Caco-2 (cell line): ENCODE data around the gene TPM1. TPM values are rescaled to one million over a fixed set of nuclear protein-coding genes. Genes with fewer than 3 reads are reported as not detected.

Source experiments
- BruUV-seq: library from RNA; stranded (reverse); fragments of 400-500 nt; replicated peaks from 2 replicates; lab custom pipeline; 2021; lab: Mats Ljungman, UMichigan
- CTCF ChIA-PET: fragments of 300-600 bp; sonication (Branson Sonifier 250); formaldehyde crosslinking; loops from one replicate; lab custom pipeline; 2022; ENCODE audit warnings: antibody characterized with exemption; lab: Charles Lee
- POLR2A ChIA-PET: fragments of 300-600 bp; sonication (Branson Sonifier 250); formaldehyde crosslinking; loops from one replicate; lab custom pipeline; 2022; ENCODE audit warnings: antibody characterized with exemption; lab: Charles Lee
- DNase-seq, 2 experiments: peaks; one replicate each; pipeline versions ENCODE4 v3.0.0 to v3.0.0-alpha.2; 2020 to 2022
- H3K27me3 ChIP-seq: replicated peaks from 2 replicates; pipeline ENCODE4 v1.6.0; 2011; ENCODE audit warnings: low read length; ENCODE audit not compliant: control insufficient read depth, insufficient read depth
- H3K36me3 ChIP-seq: 2 replicates; pipeline ENCODE4 v1.5.1; 2011; ENCODE audit warnings: low read length; ENCODE audit not compliant: control insufficient read depth, insufficient read depth
- H3K4me1 ChIP-seq: fragments of 250-450 bp; sonication (Bioruptor Pico); 2 replicates; pipeline ENCODE4 v1.5.1; 2020; ENCODE audit warnings: mild to moderate bottlenecking
- H3K4me3 ChIP-seq: 2 replicates; pipeline ENCODE4 v1.5.1; 2011; ENCODE audit warnings: low read depth, mild to moderate bottlenecking, control low read depth, low read length
- H3K9me3 ChIP-seq: fragments of 250-450 bp; sonication (Bioruptor Pico); 2 replicates; pipeline ENCODE4 v1.5.1; 2020; ENCODE audit warnings: mild to moderate bottlenecking, moderate library complexity
- H3K27ac Mint-ChIP-seq: one replicate; pipeline ENCODE4 v1.8.0; 2022; ENCODE audit warnings: mixed read lengths; ENCODE audit not compliant: unreplicated experiment
- H3K27me3 Mint-ChIP-seq: one replicate; pipeline ENCODE4 v1.8.0; 2022; ENCODE audit warnings: mixed read lengths; ENCODE audit not compliant: insufficient read depth, unreplicated experiment
- H3K36me3 Mint-ChIP-seq: one replicate; pipeline ENCODE4 v1.8.0; 2022; ENCODE audit warnings: mild to moderate bottlenecking, mixed read lengths; ENCODE audit not compliant: insufficient read depth, unreplicated experiment
- H3K4me1 Mint-ChIP-seq: one replicate; pipeline ENCODE4 v1.8.0; 2022; ENCODE audit warnings: low read depth, mixed read lengths; ENCODE audit not compliant: unreplicated experiment
- H3K4me3 Mint-ChIP-seq: one replicate; pipeline ENCODE4 v1.8.0; 2022; ENCODE audit warnings: mild to moderate bottlenecking, moderate library complexity, mixed read lengths; ENCODE audit not compliant: unreplicated experiment
- H3K9me3 Mint-ChIP-seq: one replicate; pipeline ENCODE4 v1.8.0; 2022; ENCODE audit warnings: mixed read lengths; ENCODE audit not compliant: unreplicated experiment
- intact Hi-C: fragments of 100-400 bp; cut with micrococcal nuclease; formaldehyde crosslinking; loops from one replicate; pipeline ENCODE4 v1.10.0; 2022; ENCODE audit not compliant: unreplicated experiment
- total RNA-seq: library from RNA; stranded (reverse); gene quantifications from 2 replicates; pipeline ENCODE4 v1.2.3, GENCODE V29; 2022
- TF ChIP-seq, protein P1 (sequence below), 2 experiments: fragments of 200-600 bp in 1 of 2; IDR thresholded peaks; 1 replicate in 1 of 2; 2 replicates in 1 of 2; pipeline versions ENCODE4 v1.5.1 to v1.8.0; 2011 to 2022; ENCODE audit warnings: antibody characterized with exemption in 1 of 2, control low read depth in 1 of 2, inconsistent platforms in 1 of 2, low read depth in 1 of 2, low read length in 1 of 2, mild to moderate bottlenecking in 1 of 2, moderate library complexity in 1 of 2; ENCODE audit not compliant: insufficient read depth in 1 of 2, severe bottlenecking in 1 of 2, unreplicated experiment in 1 of 2

The TPM1 gene
- total RNA-seq, 1 experiment from 2014 or later = 193 TPM

DNA sequence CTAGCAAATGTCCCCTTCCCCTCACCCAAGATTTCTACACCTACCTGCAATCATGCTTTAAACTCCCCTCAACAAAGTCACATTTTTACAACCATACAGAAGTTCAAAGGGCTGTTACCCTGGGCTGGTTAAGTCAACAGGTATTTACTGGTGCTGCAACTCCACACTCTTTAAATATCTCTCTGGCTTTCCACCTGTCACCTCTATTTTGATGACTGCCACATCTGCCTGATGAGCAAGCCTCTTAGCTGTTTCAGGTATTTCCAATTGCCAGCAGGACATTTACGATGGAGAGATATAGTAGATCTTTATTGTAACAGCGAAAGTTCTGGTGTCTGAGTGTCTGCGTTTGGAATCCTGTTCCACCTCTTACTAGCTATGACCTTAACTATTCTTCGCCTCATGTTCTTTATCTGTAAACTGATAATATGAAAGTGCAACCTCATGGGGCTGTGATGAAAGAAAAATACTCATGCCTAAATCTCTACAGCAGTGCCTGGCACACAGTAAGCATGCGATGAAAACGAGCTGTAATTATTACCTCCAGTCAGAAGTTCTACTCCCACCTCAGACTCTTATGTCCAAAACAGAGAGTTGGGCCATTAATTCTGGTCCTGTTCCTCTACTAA is 44.2 kb upstream of the TPM1 start:
- Histone ChIP-seq H3K4me3 (no peak overlapping the region), H3K9me3 (no peaks in the 10 kb centered on the region), H3K27me3 (no peaks in the 10 kb centered on the region), H3K36me3 (no peaks in the 10 kb centered on the region), H3K4me1 (peaks cover 56% of the 10 kb centered on the region)
- Mint-ChIP-seq H3K4me1 (peaks cover 39% of the 10 kb centered on the region), H3K36me3 (peaks cover 11% of the 10 kb centered on the region), H3K27ac (peak overlapping the region; percentile 72), H3K4me3 (no peak overlapping the region), H3K27me3 (no peaks in the 10 kb centered on the region), H3K9me3 (no peaks in the 10 kb centered on the region)
- BruUV-seq = no TSS peak
- intact Hi-C loops = loop anchor here (1.0 kb wide), 2 partner anchors 40 to 44 kb away; partner anchors contain the start of gene TPM1
- peak; percentile 62 to 70 for DNase-seq
- TF ChIP-seq, protein P1, sequence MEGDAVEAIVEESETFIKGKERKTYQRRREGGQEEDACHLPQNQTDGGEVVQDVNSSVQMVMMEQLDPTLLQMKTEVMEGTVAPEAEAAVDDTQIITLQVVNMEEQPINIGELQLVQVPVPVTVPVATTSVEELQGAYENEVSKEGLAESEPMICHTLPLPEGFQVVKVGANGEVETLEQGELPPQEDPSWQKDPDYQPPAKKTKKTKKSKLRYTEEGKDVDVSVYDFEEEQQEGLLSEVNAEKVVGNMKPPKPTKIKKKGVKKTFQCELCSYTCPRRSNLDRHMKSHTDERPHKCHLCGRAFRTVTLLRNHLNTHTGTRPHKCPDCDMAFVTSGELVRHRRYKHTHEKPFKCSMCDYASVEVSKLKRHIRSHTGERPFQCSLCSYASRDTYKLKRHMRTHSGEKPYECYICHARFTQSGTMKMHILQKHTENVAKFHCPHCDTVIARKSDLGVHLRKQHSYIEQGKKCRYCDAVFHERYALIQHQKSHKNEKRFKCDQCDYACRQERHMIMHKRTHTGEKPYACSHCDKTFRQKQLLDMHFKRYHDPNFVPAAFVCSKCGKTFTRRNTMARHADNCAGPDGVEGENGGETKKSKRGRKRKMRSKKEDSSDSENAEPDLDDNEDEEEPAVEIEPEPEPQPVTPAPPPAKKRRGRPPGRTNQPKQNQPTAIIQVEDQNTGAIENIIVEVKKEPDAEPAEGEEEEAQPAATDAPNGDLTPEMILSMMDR (IDR thresholded peaks at IDR 0.05; ENCODE audit: insufficient read depth in 1 of 2, low read depth in 1 of 2, low read length in 1 of 2, severe bottlenecking in 1 of 2, unreplicated experiment in 1 of 2) = no peak
- ChIA-PET CTCF (interaction anchor here (2.7 kb wide), 1 partner anchor 50 kb away, joined by 7 read pairs; no protein-coding TSS in a partner anchor), POLR2A (interaction anchor here (1.0 to 1.3 kb wide), 2 partner anchors 41 to 44 kb away, joined by 3 to 4 read pairs; partner anchors contain the start of gene TPM1)

GRCh38 chr15:62999178-62999577 is 43.4 kb upstream of the TPM1 start:
- ChIA-PET POLR2A (interaction anchor here (1.0 to 1.3 kb wide), 2 partner anchors 41 to 43 kb away, joined by 3 to 4 read pairs; partner anchors contain the start of gene TPM1), CTCF (interaction anchor here (2.7 kb wide), 1 partner anchor 49 kb away, joined by 7 read pairs; no protein-coding TSS in a partner anchor)
- Histone ChIP-seq H3K36me3 (no peaks in the 10 kb centered on the region), H3K9me3 (no peaks in the 10 kb centered on the region), H3K4me3 (no peak overlapping the region), H3K4me1 (peaks cover 56% of the 10 kb centered on the region), H3K27me3 (no peaks in the 10 kb centered on the region)
- TF ChIP-seq, protein P1 (IDR thresholded peaks at IDR 0.05; ENCODE audit: insufficient read depth in 1 of 2, low read depth in 1 of 2, low read length in 1 of 2, severe bottlenecking in 1 of 2, unreplicated experiment in 1 of 2) = no peak
- peaks cover 11% of the 10 kb centered on the region for H3K36me3 Mint-ChIP-seq
- no peaks in the 10 kb centered on the region for H3K27me3 Mint-ChIP-seq
- H3K4me3 Mint-ChIP-seq = no peak overlapping the region
- BruUV-seq = no TSS peak
- DNase-seq = no peak
- peak overlapping the region; percentile 72 for H3K27ac Mint-ChIP-seq
- no peaks in the 10 kb centered on the region for H3K9me3 Mint-ChIP-seq
- intact Hi-C loops = no loop called here
- H3K4me1 Mint-ChIP-seq = peaks cover 39% of the 10 kb centered on the region

DNA sequence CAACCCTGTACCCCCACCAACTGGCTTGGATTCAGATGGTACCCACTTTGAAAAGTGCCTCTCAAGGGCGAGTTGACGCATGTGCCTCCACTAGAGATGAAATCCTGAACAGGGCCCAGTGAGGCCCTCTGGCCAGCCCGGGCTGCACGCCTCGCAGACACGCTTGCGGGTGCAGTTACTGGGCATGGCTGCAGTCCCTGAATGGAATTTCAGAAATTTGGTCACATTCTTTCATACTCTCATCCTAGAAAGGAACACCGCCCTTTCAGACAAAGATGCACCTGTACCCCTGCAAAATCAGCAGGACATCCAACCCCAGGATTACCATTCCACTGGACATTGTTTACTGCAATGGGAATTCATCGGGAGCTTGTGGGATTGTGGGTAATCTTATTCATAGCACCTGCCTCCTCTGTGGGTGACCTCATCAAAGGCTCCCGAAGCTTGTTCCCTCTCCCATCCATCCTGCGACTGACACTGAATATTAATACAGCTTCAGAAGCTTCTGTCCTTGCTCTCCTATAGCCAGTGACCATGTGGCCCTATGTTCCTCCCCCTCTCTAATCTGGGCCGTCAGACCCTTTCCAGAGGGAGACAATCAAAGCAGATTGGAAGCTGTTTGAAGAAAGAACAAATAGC is 42.5 kb upstream of the TPM1 start:
- peak overlapping the region; percentile 72 for H3K27ac Mint-ChIP-seq
- ChIA-PET POLR2A (interaction anchor here (0.5 kb wide), 1 partner anchor 504 kb away, joined by 7 read pairs; no protein-coding TSS in a partner anchor), CTCF (interaction anchor here (2.7 kb wide), 1 partner anchor 48 kb away, joined by 7 read pairs; no protein-coding TSS in a partner anchor)
- no peaks in the 10 kb centered on the region for H3K27me3 Mint-ChIP-seq
- no TSS peak for BruUV-seq
- Histone ChIP-seq H3K9me3 (no peaks in the 10 kb centered on the region), H3K4me3 (no peak overlapping the region), H3K27me3 (no peaks in the 10 kb centered on the region), H3K4me1 (peaks cover 48% of the 10 kb centered on the region), H3K36me3 (no peaks in the 10 kb centered on the region)
- TF ChIP-seq, protein P1 (IDR thresholded peaks at IDR 0.05; ENCODE audit: insufficient read depth in 1 of 2, low read depth in 1 of 2, low read length in 1 of 2, severe bottlenecking in 1 of 2, unreplicated experiment in 1 of 2) = no peak
- intact Hi-C loops = no loop called here
- DNase-seq = no peak
- no peaks in the 10 kb centered on the region for H3K9me3 Mint-ChIP-seq
- no peak overlapping the region for H3K4me3 Mint-ChIP-seq
- H3K4me1 Mint-ChIP-seq = peaks cover 39% of the 10 kb centered on the region
- H3K36me3 Mint-ChIP-seq = peaks cover 11% of the 10 kb centered on the region
